Astrocyte of the spinal cord (primary cell): ENCODE measurements around the gene TERT.

ENCODE experiments used
- DNase-seq: peaks from one replicate; pipeline ENCODE4 v3.0.0; 2011; ENCODE audit warnings: low read depth, low spot score
- H3K4me3 ChIP-seq: 2 replicates; pipeline ENCODE4 v1.5.1; 2011; ENCODE audit warnings: low read depth, mild to moderate bottlenecking, low read length, moderate library complexity
- CTCF ChIP-seq: IDR thresholded peaks from 2 replicates; pipeline ENCODE4 v1.5.1; 2012; ENCODE audit warnings: low read depth, mild to moderate bottlenecking, low read length, inconsistent platforms
- in situ Hi-C: cut with HindIII; loops from 2 replicates; pipeline ENCODE4 v1.10.0; 2017; ENCODE audit warnings: low sequenced_read_pairs

Gene TERT

GRCh38 chr5:1261643-1262042 is 33.2 kb downstream of the TERT start:
- in situ Hi-C loops = no loop called here
- DNase-seq = no peak
- no peak overlapping the region for H3K4me3 ChIP-seq
- TF ChIP-seq CTCF = no peak

- TF ChIP-seq CTCF = no peak
- DNase-seq = no peak
- in situ Hi-C loops = no loop called here
- no peak overlapping the region for H3K4me3 ChIP-seq
Measured at GRCh38 chr5:1259806-1260480, 34.9 kb downstream of the TERT start.

- no peak overlapping the region for H3K4me3 ChIP-seq
- no peak for DNase-seq
- in situ Hi-C loops = no loop called here
- TF ChIP-seq CTCF = no peak
Measured at GRCh38 chr5:1257841-1258240, 37.0 kb downstream of the TERT start.

GRCh38 chr5:1257363-1257762 is 37.5 kb downstream of the TERT start:
- TF ChIP-seq CTCF = no peak
- H3K4me3 ChIP-seq = no peak overlapping the region
- in situ Hi-C loops = no loop called here
- no peak for DNase-seq

GRCh38 chr5:1256776-1257175 is 38.1 kb downstream of the TERT start:
- H3K4me3 ChIP-seq = no peak overlapping the region
- in situ Hi-C loops = no loop called here
- TF ChIP-seq CTCF = no peak
- DNase-seq = no peak

DNA sequence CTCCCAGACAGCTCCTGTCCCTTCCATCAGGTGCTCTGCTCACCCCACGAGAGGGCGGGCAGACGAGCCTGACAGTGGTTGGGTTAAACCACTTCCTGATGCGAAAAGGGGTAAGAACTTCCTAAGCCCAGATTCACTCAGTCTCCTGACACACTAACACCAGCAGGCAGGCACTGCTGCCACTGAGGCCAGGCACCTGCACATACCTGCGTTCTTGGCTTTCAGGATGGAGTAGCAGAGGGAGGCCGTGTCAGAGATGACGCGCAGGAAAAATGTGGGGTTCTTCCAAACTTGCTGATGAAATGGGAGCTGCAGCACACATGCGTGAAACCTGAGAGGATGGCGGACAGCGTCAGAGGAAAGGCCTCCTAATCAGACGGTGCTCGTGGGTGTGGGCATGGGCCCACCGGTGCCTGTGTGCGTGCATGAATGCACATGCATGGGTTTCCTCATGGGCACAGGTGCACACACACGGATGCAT is 39.7 kb downstream of the TERT start:
- no peak for TF ChIP-seq CTCF
- no peak for DNase-seq
- in situ Hi-C loops = no loop called here
- H3K4me3 ChIP-seq = no peak overlapping the region
